Activated T-helper 1 cell treated with anti-CD3 and anti-CD28 coated beads, Interleukin-2, amount 50 U/mL, for 16 hours (primary cell): ENCODE data around the gene TCF7L2.

ENCODE experiments used
- DNase-seq, 2 donors: peaks; one replicate each; pipeline ENCODE4 v3.0.0-alpha.2; 2020; ENCODE audit warnings: low read depth in 1 of 2, low spot score in 1 of 2

The TCF7L2 gene

DNA sequence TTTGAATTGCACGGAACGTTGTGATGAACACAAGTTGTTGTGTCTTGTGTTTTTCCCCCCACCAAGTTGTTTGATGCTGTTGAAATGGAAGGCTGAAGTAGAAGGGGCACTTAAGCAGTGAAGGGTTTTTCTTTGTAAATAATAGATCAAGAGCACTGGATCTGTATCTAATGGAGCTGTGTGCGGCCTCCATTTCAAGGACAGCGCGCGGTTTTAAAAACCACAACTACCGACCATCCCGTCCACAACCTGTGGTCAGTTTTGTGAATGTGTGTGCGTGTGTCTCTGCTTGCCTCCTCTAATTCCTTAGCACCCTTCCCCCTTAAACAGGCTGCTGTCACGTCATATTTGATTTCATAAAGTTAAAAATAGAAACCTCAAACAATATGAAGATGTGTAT, 165.5 kb downstream of the TCF7L2 start:
- no peak for DNase-seq

- no peak for DNase-seq
Measured at GRCh38 chr10:113118882-113119281, 168.8 kb downstream of the TCF7L2 start.

DNA sequence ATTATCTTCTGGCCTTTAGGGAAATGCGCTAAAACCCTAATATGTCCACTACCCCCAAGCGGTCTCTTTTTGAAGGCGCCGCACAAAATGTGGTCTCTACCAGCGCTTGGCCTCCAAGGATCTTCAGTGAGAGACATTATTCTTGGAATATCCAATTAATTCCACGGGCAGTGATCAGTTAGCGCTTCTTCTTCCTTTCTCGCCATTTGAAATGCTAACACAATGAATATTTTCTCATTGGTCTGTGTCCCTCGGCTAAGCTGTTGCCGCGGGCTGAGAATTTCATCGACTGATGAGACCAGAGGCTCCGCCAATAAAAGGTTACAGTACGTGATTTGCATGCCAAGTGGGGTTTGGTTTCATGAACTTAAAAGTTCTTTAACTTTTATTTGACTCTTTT, 169.8 kb downstream of the TCF7L2 start:
- no peak for DNase-seq

- DNase-seq, result no peak
Measured at GRCh38 chr10:113121153-113121552, 171.1 kb downstream of the TCF7L2 start.

- no peak for DNase-seq
Measured at GRCh38 chr10:113122947-113123346, 172.9 kb downstream of the TCF7L2 start.

DNA sequence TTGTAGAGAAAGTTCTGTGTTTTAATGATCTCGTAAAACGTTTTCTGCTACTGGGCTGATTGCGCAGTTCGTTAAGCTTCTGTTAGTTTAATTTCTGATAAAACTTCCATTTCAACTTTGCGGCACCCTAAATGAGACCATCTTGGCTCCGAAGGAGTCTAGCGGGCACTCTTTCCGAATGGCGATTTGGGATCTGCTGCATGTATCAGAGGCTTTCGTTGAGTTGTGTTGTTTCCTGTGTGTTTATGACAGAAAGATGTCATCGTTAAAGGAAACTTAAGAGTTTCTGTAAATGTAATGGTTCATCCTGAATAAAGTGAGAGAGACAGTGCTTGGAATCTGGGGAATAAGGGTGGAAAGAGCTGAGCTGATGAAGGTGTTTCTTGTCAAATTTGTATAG, 174.7 kb downstream of the TCF7L2 start:
- no peak for DNase-seq

GRCh38 chr10:113125612-113126011, 175.6 kb downstream of the TCF7L2 start:
- DNase-seq, result no peak

DNA sequence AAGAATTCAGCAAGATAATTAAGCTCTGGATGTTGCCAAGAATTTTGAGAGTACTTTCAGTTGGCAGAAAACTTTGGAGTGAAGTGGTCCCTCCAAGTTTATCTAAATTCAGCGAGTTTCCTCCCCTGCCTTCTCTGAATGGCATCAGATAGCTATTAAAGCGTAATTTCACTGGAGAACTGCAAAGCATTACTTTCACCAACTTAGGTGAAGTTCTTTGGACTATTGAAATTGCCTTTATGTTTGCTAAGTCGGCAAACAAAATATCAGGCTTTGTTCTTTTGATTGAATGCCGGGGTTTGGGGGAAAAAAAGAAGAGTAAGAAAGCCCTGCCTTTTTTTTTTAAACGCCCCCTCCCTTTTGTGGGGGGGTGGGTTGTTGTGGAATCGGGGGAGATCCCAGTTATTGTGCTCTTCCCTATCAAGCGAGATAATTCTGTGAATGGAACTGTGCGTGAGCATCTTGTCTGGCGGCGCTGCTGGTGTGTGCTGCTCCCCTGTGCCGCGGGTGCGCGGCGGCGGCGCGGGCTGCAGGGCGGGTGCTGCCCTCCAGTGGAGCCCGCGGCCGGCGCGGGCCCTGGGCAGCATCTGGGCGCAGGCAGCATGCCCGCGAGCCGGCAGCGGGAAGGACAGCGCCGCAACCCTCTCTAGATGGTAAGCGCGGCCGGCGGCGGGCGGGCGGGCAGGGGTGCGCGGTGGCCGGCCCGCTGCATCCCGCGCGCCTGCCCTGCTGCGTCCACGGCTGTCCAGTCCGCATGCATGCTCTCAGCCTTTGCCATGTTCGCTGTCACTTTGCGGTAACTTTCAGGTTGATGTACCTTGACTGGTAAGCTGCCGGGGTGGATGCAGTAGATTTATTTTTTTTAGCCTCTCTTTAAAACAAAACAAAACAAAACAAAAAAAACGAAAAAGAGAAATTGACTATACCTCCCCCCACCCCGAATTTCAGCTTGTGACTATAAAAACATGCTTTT, 176.5 kb downstream of the TCF7L2 start:
- DNase-seq, result peak in 1 of 2 donors; percentile 6

DNA sequence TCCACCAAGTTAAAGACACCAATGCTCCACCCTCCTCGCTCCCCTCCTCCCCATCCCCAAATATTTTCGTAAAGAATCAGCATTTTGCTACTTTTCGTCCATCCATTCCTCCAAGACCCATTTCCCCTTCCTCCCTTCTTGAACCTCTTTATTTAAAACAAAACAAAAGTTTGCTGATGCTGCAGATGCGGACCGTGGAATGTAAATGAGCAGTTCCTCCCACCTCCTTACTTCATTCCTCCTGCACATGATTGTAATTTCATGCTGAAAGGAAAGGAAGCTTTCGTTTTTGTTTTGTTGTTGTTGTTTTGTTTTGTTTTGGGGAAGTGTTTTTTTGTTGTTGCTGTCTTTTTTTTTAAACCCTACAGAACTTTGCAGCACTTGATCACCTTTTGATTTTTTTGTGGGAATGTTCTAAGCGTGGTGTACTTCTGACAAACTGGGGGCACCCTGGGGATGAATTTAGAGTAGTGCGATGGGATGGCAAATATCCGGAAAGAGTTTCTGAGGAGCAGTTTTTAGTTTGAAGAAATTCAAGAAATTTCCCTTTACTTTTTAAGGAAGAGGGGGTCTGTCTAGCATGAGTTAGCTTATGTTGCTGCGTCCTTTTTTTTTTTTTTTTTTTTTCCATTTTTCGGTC, 177.3 kb downstream of the TCF7L2 start:
- no peak for DNase-seq

DNA sequence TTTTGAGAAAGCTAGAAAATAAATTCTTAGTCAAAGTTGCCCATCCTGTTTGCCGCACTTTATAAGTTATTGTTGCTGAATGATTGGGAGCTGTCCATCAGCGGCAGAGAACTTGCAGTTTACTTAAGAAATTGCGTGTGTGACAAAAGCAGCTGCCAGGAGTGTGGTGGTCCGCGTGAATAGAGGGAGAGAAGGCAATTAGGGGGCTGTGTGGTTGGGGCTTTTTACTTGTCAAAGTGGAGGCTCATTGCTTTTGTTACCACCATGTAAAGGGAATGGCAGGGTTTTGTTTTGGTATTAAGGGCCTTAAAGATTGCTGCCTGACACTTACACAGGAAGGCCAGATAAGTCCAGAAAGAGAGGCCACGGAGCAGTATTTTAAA, 177.8 kb downstream of the TCF7L2 start:
- DNase-seq, result no peak

DNA sequence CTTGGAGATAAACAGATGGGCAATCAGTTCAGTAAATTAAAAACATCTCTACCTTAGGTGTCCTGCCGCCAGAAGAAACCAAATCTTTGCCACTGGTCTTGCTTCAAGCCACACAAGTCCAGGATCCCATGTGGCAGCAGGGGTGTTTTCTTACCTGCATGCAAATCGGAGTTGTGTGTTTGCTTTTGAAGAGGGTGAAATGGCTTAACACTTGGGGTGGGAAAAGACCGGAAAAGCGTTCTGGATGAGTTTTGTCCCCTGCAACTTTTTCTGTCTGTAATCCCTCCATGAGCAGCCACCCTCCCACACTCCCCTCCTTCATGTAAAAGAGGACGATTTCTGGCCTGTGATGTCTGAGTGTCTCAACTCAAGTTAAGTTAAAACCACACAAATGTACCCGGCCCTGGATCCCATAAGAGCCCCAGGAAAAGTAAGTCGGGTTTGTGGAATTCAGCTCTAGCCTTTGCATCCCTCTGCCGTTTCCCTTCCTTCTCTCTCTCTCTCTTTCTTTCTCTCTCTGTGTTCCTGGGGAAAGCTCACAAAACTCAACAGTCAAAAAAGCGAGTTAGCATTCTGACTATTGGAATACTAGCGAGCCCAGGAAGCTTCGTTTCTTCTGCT, 178.5 kb downstream of the TCF7L2 start:
- no peak for DNase-seq

- DNase-seq, result no peak
Measured at GRCh38 chr10:113129117-113129516, 179.1 kb downstream of the TCF7L2 start.

DNA sequence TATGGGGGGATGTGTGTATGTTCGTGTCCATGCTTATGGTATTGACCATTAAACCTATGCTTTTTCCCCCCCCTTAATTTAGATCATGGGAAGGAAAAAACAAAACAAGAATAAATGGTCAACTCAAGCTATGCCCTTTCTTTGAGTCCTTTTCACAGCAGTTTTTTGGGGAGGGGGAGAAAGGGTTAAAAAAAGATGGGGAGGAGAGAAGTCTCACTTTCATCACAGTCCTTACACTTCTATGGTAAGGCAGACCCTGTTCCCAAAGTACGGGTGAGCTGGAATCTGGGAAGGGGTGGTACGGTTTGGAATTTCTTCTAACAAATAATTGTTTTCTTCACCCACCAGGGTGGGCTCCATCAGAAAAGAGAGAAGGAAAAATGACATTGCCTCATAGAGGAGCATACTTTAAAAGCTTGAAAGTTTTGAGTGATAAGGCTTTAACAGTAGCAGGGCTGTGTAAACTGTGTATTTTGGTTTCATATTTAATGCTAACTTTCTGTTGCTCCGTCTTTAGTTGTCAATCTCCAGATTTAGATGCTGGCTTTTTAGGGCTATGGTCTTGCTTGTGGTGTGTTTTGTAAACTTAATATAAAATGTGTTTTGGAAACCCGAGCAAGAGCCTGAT, 180.1 kb downstream of the TCF7L2 start:
- DNase-seq, result no peak

GRCh38 chr10:113131613-113132261, 181.7 kb downstream of the TCF7L2 start:
- DNase-seq, result no peak

- no peak for DNase-seq
Measured at GRCh38 chr10:113132591-113133121, 182.6 kb downstream of the TCF7L2 start.

DNA sequence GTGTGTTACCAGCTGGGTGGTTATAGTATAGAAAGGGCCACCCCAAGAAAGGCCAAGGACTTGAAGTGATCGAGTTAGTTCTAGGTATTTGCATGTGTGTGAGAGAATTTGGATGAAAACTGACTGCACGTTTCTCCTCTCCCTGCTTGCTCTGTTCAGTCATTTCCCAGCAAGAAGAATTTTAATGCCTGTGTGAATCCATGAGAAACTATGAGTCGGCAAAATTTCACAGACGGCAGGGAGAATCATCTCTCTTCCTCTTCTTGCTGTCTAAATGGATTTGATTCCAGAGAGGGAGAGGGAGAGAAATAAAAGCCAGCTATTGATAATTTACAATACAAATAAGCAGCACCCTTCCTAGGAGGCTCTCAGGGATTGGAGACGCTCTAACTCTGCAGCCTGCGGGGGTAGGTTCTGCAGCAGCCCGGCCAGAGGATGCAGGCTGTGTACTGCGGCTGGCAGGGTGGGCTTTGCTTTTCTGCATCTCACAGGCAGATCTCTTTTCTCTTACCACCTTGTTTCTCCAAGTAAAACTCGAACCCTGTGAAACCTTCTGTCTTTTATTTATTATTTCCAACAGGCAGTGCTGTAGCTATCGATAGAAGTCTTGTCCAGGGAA, 183.6 kb downstream of the TCF7L2 start:
- DNase-seq, result no peak

DNA sequence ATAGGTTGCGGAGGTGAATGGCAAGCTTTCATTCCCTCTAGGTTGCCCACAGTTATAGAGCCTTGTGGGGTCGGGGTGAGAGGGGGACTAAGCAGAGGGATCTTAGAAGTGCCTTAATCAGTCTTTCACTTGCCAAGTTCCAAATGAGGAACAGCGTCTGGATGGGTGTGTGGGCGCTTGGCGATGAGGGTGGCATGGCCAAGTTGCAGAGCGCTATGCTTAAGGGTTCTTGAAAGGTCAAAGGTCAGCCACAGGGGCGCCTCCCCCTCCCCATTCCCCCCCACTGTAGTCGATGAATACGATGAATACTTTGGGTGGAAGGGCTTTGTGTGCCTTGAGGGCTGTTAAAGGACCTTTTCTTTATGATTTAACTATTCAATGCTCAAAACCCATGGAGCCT, 185.0 kb downstream of the TCF7L2 start:
- no peak for DNase-seq

DNA sequence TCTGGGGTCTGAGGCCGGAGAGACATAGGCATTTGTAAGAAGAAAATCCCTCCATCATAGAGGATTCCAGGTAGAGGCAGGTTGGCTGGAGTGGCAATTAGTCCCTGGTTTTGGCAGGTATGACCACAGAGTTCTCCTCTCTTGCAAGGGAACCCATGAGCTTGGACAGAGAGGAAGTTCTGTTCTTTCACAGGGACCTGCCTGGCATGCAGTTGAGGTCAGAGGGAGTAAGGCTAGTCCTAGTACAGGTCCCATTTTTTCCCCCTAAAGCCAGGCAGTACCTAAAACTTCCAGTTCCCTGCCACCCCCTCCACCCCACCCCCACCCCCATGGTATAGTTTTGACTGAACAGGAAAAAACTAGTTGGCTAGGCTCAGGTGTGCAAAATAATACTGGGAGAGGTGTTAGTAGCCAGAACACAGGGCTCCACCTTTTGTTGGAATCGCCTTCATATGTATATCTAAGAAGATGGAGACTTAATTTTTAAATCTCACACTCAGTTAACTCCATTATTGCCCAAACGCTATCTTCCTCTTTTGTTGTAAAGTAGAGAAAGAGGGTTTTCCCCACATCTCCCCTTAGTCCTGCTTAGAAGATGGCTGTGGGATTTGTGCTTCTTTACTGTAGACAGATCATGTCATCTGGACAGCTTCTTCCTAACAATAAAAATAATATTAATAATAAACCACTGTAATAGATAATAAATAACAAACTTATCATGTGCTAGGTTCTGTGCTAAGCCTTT, 188.1 kb downstream of the TCF7L2 start:
- no peak for DNase-seq

DNA sequence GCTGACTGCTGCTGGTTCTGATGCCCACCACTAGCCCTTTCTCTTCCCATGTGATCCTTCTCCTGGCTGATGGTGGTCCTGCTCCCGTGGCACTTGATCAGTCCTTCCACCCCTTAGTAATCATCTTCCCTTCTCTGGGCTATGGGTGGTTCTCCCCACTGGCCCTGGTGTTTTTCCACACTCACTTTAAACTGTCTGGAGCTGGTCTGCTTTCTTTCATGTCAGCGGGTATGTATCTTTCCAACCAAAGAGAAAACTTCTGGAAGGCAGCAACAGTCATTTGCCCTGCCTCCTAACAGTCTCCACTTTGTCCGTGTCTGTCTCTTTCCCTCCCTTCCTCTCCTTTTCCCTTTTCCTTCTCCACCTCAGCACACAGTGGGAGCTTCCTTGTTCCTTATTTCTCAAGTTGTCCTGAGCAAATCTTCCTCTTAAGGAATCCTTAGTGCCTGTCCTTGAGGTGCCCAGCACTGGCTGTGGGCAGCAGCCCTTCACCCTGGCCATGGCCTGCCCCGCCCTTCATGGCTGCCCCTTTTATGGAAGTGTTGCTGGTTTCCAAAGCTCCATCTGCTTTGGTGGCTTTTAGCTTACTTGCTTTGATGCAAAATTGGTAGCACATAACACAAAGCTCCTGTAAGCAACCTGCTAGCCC, 189.0 kb downstream of the TCF7L2 start:
- DNase-seq, result no peak
